Measurements from ENCODE around the gene CEP112. TPM values are rescaled to one million over a fixed set of nuclear protein-coding genes. Genes with fewer than 3 reads are reported as not detected.
"Not testable (repeated sequence)": the region's sequence is repeated elsewhere in the genome, so short reads cannot be mapped to it uniquely, and the experiment has no call there.

CEP112 gene
- total RNA-seq, 1 donor from 2014 or later: 14.8 TPM

GRCh38 chr17:65771704-65772103 is 420.2 kb downstream of the CEP112 start:
- no peak for DNase-seq

- no peak for DNase-seq
Measured at GRCh38 chr17:65763786-65764185, 428.1 kb downstream of the CEP112 start.

GRCh38 chr17:65762973-65763372 is 429.0 kb downstream of the CEP112 start:
- no peak for DNase-seq

- no peak for DNase-seq
Measured at GRCh38 chr17:65759532-65759931, 432.4 kb downstream of the CEP112 start.

GRCh38 chr17:65756760-65757159 is 435.2 kb downstream of the CEP112 start:
- DNase-seq: no peak

- no peak for DNase-seq
Measured at GRCh38 chr17:65755799-65756198, 436.1 kb downstream of the CEP112 start.

- DNase-seq: no peak
Measured at GRCh38 chr17:65754630-65755029, 437.3 kb downstream of the CEP112 start.

- no peak for DNase-seq
Measured at GRCh38 chr17:65754081-65754480, 437.9 kb downstream of the CEP112 start.

- no peak for DNase-seq
Measured at GRCh38 chr17:65753348-65753747, 438.6 kb downstream of the CEP112 start.

- DNase-seq: no peak
Measured at GRCh38 chr17:65751263-65751662, 440.7 kb downstream of the CEP112 start.

- DNase-seq: peak; percentile 68
Measured at GRCh38 chr17:65750631-65751115, 441.3 kb downstream of the CEP112 start.

- no peak for DNase-seq
Measured at GRCh38 chr17:65750166-65750565, 441.8 kb downstream of the CEP112 start.

GRCh38 chr17:65749479-65749878 is 442.5 kb downstream of the CEP112 start:
- DNase-seq: no peak

- DNase-seq: peak; percentile 43
Measured at GRCh38 chr17:65745241-65745640, 446.7 kb downstream of the CEP112 start.

- peak; percentile 15 for DNase-seq
Measured at GRCh38 chr17:65743308-65743655, 448.7 kb downstream of the CEP112 start.

GRCh38 chr17:65742403-65743307 is 449.3 kb downstream of the CEP112 start:
- DNase-seq: peak; percentile 77

- no peak for DNase-seq
Measured at GRCh38 chr17:65741710-65742109, 450.2 kb downstream of the CEP112 start.

- no peak for DNase-seq
Measured at GRCh38 chr17:65739034-65739433, 452.9 kb downstream of the CEP112 start.

GRCh38 chr17:65737451-65737850 is 454.5 kb downstream of the CEP112 start:
- DNase-seq: no peak

- DNase-seq: no peak
Measured at GRCh38 chr17:65733314-65733713, 458.6 kb downstream of the CEP112 start.

- not testable (repeated sequence) for DNase-seq
Measured at GRCh38 chr17:65732667-65733066, 459.3 kb downstream of the CEP112 start.

- no peak for DNase-seq
Measured at GRCh38 chr17:65730711-65731169, 461.2 kb downstream of the CEP112 start.

GRCh38 chr17:65729207-65729606 is 462.7 kb downstream of the CEP112 start:
- no peak for DNase-seq

GRCh38 chr17:65727832-65728231 is 464.1 kb downstream of the CEP112 start:
- DNase-seq: no peak
